Forelimb muscle (tissue), 1 donor: ENCODE measurements around the gene CENATAC. TPM values are rescaled to one million over a fixed set of nuclear protein-coding genes. Genes with fewer than 3 reads are reported as not detected.
A peak's percentile ranks its signal among the peaks of the same experiment; 100 is the strongest.
"Not testable (repeated sequence)": the region's sequence is repeated elsewhere in the genome, so short reads cannot be mapped to it uniquely, and the experiment has no call there.

Source experiments
- DNase-seq: peaks from one replicate; pipeline ENCODE4 v3.0.0-alpha.2; 2013; ENCODE audit warnings: low read depth
- polyA plus RNA-seq: library from polyadenylated mRNA; unstranded; fragments of 120-200 nt; gene quantifications from one replicate; pipeline ENCODE4 v1.2.1, GENCODE V29; 2013; ENCODE audit not compliant: insufficient read length

The CENATAC gene
- polyA plus RNA-seq, 1 donor = 18.5 TPM

- DNase-seq = no peak
These were observed 29.0 kb downstream of the CENATAC start for GRCh38 chr11:119026970-119027369.

GRCh38 chr11:119027561-119028345 lies 29.8 kb downstream of the CENATAC start:
- DNase-seq = no peak

DNA sequence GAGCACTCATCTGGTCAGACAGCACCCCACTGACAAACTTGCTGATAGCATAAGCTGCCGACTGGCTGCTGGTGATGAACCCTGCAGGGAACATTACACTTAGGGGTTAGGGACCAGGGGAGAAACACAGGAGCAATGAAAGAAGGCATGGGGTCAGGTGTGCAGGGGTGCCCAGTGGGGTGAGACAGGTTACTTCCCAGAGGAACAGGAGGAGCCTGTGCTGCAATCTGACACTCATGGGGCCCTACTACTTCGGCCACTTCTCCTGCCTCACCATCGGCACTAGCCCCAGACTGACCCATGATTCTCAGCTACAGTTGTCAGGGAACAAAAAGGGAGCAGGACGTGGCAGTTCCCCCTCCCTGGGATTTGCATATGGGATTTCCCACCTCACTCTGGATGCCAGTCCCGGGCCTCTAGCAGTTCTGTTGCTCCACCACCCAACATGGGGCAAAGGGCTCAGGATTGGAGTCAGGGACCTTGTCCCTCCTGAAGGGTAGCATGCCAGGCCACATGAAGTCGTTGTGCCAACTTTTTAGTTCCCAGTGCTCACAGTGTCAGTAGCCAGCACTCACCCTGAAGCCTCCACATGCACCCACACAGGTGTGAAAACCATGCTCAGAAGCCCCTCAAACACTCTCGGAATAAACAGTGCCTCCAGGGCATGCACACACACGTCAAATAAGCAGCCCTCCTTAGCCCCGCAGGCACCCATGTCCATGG lies 30.6 kb downstream of the CENATAC start:
- DNase-seq = no peak

- no peak for DNase-seq
These were observed 31.1 kb downstream of the CENATAC start for GRCh38 chr11:119029069-119029339.

GRCh38 chr11:119029340-119030028 lies 31.5 kb downstream of the CENATAC start:
- no peak for DNase-seq

GRCh38 chr11:119030029-119030328 lies 32.0 kb downstream of the CENATAC start:
- DNase-seq = no peak

DNA sequence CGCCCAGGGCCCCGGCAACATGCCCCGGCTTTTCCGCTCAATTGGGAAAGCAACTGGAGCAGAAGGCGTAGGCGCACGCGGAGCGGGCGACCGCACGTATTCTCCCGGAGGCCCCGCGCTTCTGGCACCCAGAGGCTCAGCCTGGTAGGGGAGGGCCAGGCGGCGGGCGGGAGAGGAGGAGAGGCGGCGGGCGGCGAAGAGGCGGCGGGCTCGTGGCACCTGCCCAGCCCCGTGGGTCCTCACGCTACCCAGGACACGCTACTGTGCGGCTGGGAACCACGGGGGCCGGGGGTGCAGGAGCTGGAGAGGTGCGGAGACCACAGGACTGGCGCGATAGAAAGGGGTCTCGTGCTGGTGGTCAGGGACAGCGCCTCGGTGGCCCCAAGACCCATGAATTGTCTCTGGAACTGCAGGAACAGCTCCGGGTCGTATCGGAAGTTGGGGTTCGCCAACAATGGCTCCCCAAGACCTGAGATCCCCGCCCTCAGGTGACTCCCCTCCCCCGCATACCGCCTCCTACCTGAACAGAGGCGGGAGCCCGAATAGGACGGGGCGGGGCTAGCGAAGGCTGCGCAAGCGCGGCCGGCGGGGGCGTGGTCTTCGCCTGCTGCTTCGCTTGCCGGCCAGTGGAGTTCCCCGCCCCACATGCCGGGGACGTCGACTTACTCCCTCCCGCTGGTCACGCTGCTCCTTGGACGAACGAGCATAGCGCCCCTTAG lies 32.5 kb downstream of the CENATAC start, which contains the start of gene SLC37A4:
Gene SLC37A4 (minus strand): TSS at position 549 of the 719 bp plus-strand sequence.
- peak; percentile 85 for DNase-seq

DNA sequence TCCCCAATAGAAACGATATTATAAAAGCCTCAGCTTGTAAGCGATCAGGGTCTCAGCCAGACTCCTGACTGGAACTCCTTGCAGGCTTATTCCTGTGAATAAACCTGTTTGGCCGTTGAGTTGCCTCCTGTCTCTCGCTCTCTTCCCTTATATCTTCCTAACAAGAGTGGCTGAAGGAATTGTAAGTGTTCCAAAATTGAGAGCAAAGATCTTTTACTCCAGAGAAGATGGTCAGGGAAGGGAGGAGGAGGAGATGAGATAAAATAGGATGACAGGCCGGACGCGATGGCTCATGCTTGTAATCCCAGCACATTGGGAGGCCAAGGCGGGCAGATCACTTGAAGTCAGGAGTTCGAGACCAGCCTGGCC lies 34.0 kb downstream of the CENATAC start:
- no peak for DNase-seq

GRCh38 chr11:119033421-119033820 lies 35.5 kb downstream of the CENATAC start:
- not testable (repeated sequence) for DNase-seq

GRCh38 chr11:119034813-119035212 lies 36.9 kb downstream of the CENATAC start:
- DNase-seq = no peak

- DNase-seq = no peak
These were observed 40.9 kb downstream of the CENATAC start for GRCh38 chr11:119038884-119039283.

DNA sequence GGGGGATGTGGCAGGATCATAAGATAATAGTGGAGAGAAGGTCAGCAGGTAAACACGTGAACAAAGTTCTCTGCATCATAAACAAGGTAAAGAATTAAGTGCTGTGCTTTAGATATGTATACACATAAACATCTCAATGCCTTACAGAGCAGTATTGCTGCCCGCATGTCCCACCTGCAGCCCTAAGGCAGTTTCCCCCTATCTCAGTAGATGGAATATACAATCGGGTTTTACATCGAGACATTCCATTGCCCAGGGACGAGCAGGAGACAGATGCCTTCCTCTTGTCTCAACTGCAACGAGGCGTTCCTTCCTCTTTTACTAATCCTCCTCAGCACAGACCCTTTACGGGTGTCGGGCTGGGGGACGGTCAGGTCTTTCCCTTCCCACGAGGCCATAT lies 41.5 kb downstream of the CENATAC start:
- DNase-seq = not testable (repeated sequence)

GRCh38 chr11:119041821-119042514 lies 44.0 kb downstream of the CENATAC start:
- no peak for DNase-seq

DNA sequence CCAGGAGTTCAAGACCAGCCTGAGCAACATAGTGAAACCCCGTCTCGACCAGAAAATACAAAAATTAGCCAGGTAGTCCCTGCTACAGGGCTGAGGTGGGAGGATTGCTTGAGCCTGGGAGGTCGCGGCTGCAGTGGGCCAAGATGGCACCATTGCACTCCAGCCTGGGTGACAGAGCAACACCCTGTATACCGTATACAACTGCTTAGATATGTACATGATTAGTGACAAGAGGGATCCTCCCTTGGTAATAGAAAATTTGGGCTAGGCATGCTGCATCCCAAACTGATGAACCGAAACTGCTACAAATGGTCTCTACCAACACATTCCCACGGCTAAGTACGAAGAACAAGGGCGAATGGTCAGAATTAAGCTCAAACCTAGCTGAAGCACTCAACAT lies 45.0 kb downstream of the CENATAC start:
- no peak for DNase-seq

- no peak for DNase-seq
These were observed 46.8 kb downstream of the CENATAC start for GRCh38 chr11:119044708-119045107.

- no peak for DNase-seq
These were observed 48.6 kb downstream of the CENATAC start for GRCh38 chr11:119046489-119046888.

- DNase-seq = no peak
These were observed 49.3 kb downstream of the CENATAC start for GRCh38 chr11:119047205-119047604.

- DNase-seq = no peak
These were observed 50.7 kb downstream of the CENATAC start for GRCh38 chr11:119048644-119049043.

- DNase-seq = no peak
These were observed 51.1 kb downstream of the CENATAC start for GRCh38 chr11:119049081-119049480.

DNA sequence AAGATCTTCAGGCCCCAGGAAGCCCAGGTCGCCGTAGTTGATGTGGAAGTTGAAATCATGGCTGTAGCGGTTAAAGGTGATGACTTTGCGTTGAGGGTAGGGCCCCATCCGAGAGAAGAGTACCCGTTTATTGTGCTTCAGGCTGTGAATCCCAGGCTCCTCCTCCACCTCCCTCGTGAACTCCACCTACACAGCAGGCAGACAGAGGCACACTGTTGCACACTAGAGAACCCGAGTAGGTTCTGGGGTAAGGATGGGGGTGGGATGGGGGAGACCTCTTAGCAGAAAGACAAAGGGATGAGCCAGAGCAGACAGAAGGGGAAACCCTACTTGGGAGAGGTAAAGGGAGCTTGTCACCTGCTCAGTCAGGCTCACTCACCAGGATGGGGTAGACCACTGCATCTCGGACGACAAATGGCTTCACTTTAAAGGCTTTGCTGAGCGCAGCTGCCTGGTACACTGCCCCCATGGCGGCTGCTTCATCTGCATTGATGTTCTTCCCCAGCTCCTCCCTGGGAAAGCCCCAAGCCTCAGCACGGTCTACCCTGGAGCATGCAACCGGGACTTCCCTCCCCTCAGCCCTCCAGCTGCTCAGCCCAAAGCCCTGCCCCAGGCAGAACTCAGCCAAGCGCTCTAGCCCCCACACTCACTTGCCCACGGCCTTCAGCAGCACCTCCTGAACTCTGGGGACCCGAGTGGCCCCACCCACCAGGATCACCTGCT lies 53.7 kb downstream of the CENATAC start:
- no peak for DNase-seq
